ENCODE measurements around the gene KLHL8. TPM values are rescaled to one million over a fixed set of nuclear protein-coding genes. Genes with fewer than 3 reads are reported as not detected.
A peak's percentile ranks its signal among the peaks of the same experiment; 100 is the strongest.
"Not testable (repeated sequence)": the region's sequence is repeated elsewhere in the genome, so short reads cannot be mapped to it uniquely, and the experiment has no call there.

The KLHL8 gene
- total RNA-seq, 2 experiments from 2014 or later = 13.4 to 15.8 TPM

DNA sequence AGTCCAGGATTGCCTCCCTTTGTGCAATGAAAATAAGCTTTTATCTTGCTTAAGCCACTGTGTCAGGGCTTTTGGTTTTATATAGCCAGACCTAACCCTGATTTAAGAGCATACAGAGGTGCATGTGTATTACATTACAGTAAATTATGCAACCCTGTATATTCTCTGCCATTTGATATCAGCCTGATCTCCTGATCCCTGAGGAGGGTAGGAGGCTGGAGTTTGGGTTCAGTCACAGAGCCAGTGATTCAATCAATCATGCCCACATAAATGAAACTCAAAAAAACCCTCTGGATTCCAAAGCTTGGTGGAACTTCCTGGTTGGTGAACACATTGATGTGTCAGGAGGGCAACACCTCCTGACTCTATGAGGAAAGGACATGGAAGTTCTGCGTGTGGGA lies 7.3 kb upstream of the KLHL8 start:
- no peak for ATAC-seq
- POLR2A ChIA-PET = no interaction called here
- no peak overlapping the region for H3K27ac Mint-ChIP-seq
- H3K36me3 Mint-ChIP-seq (ENCODE audit: low read depth) = no peaks in the 10 kb centered on the region
- H3K4me3 Mint-ChIP-seq = no peak overlapping the region
- no peaks in the 10 kb centered on the region for H3K9me3 Mint-ChIP-seq (ENCODE audit: insufficient read depth)
- CTCF ChIA-PET = interaction anchor here (3.8 kb wide), 1 partner anchor 8 kb away, joined by 9 read pairs; no protein-coding TSS in a partner anchor
- DNase-seq = no peak
- no peaks in the 10 kb centered on the region for H3K4me1 Mint-ChIP-seq (ENCODE audit: low read depth)
- H3K27me3 Mint-ChIP-seq (ENCODE audit: low read depth) = peaks cover 10% of the 10 kb centered on the region

DNA sequence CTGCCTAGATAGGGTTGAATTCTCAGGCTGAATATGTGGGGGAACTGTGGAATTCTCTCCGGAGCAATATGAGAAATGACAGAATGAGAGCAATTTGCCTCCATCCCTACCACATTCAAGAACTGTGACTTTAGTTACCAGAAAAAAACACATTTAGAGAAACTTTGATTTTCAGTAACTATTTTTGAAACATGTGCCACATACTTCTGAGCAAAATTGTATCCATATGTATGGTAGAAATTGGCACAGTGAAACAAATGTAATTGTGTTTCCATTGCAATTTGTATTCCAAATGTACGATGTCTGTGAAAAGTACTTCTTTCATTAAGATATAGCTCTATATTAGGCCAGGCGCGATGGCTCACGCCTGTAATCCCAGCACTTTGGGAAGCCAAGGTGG lies 5.5 kb upstream of the KLHL8 start:
- ChIA-PET POLR2A (no interaction called here), CTCF (interaction anchor here (3.8 kb wide), 1 partner anchor 9 kb away, joined by 9 read pairs; no protein-coding TSS in a partner anchor)
- Mint-ChIP-seq H3K27me3 (ENCODE audit: low read depth) (peaks cover 11% of the 10 kb centered on the region), H3K36me3 (ENCODE audit: low read depth) (no peaks in the 10 kb centered on the region), H3K4me1 (ENCODE audit: low read depth) (no peaks in the 10 kb centered on the region), H3K27ac (no peak overlapping the region), H3K9me3 (ENCODE audit: insufficient read depth) (no peaks in the 10 kb centered on the region), H3K4me3 (no peak overlapping the region)
- DNase-seq (no peak), ATAC-seq (no peak)

DNA sequence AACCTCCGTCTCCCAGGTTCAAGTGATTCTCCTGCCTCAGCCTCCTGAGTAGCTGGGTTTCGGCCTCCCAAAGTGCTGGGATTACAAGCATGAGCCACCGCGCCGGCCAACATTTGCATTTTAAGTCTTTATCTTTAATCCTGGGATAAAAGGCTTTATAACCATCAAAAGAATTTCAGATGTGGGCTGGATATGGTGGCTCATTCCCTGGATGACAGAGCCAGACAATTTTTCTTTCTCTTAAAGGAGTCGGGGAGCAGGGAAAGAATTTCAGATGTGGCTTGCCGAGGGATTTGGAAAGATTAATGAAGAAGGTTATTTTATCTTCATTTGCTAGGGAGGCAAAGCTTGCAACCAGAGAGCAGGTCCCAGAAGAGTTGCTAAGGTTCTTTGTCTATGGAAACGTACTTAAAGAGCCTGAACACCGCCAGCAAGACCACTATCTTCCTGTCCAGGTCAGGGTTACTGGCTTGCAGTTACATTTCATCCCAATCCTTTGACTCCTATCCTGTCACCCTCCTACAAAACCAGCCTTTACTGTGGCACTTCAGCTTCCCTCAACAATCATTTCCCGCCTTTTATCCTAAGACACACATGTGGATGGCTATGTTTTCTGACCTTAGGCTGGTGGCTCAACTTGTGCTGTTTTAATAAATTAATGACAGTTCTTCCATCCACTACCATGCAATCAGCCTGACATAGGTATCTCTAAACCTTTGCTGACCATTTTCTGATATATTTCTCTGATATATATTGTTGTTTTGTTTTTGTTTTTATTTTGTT lies 3.9 kb upstream of the KLHL8 start:
- CTCF ChIA-PET = interaction anchor here (0.9 to 3.8 kb wide), 3 partner anchors 11 to 74 kb away, joined by 4 to 9 read pairs (median 6); no protein-coding TSS in a partner anchor
- ATAC-seq (no peak), DNase-seq (no peak)
- H3K27me3 Mint-ChIP-seq (ENCODE audit: low read depth) = peaks cover 9% of the 10 kb centered on the region
- peaks cover 1% of the 10 kb centered on the region for H3K36me3 Mint-ChIP-seq (ENCODE audit: low read depth)
- H3K9me3 Mint-ChIP-seq (ENCODE audit: insufficient read depth) = no peaks in the 10 kb centered on the region
- POLR2A ChIA-PET = no interaction called here
- H3K27ac Mint-ChIP-seq = no peak overlapping the region
- H3K4me3 Mint-ChIP-seq = no peak overlapping the region
- peaks cover 3% of the 10 kb centered on the region for H3K4me1 Mint-ChIP-seq (ENCODE audit: low read depth)

DNA sequence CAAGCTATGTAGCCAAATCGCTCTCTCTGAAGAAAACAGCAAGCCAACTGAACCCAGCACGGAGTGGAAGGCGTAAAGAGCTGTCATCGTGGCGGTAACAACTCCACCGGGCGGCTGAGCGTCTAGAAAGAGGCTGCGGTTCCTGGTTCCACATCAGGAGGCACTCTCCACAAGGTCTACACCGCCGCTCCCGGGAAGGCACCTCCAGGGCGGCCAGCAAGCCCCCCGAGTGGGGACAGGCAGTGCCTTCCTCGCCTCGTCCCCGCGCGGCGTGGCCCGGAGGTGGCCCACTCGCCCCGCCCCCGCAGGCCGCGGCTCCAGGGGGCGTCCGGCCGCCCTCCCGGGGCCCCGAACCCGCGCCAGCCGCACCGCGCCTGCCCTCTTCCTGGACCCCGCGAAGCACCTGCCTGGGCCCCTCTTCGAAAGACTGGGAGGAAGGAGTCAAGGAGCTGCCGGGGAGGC lies 755 bp downstream of the KLHL8 start:
- ChIA-PET CTCF (interaction anchor here (0.7 to 4.9 kb wide), 9 partner anchors 9 to 297 kb away, joined by 3 to 26 read pairs (median 5); partner anchors contain the start of gene AFF1), POLR2A (interaction anchor here (0.7 to 1.4 kb wide), 7 partner anchors 10 to 213 kb away, joined by 3 to 8 read pairs (median 3); no protein-coding TSS in a partner anchor)
- DNase-seq (peak; percentile 65), ATAC-seq (peak; percentile 56)
- peaks cover 4% of the 10 kb centered on the region for H3K36me3 Mint-ChIP-seq (ENCODE audit: low read depth)
- H3K27me3 Mint-ChIP-seq (ENCODE audit: low read depth) = peaks cover 9% of the 10 kb centered on the region
- peak overlapping the region; percentile 95 for H3K27ac Mint-ChIP-seq
- peaks cover 14% of the 10 kb centered on the region for H3K4me1 Mint-ChIP-seq (ENCODE audit: low read depth)
- H3K4me3 Mint-ChIP-seq = peak overlapping the region; percentile 94
- no peaks in the 10 kb centered on the region for H3K9me3 Mint-ChIP-seq (ENCODE audit: insufficient read depth)

DNA sequence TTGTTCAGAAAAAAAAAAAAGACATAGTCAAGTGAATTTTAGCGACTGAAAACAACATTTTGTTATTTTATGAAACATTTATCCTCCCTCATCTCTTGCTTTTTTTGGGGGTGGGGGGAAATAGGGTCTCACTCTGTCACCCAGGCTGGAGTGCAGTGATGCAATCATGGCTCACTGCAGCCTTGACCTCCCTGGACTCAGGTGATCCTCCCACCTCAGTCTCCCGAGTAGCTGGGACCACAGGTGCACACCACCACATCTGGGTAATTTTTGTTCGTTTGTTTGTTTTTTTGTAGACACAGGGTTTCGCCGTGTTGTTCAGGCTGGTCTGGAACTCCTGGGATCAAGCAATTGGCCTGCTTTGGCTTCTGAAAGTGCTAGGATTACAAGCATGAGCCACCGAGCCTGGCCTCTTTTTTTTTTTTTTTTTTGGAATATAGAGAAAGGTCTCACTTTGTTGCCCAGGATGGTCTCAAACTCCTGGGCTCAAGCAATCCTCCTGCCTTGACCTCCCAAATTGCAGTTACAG lies 3.1 kb downstream of the KLHL8 start:
- H3K36me3 Mint-ChIP-seq (ENCODE audit: low read depth); H3K4me3 Mint-ChIP-seq; ATAC-seq; H3K27ac Mint-ChIP-seq; H3K9me3 Mint-ChIP-seq (ENCODE audit: insufficient read depth); POLR2A ChIA-PET; DNase-seq; H3K27me3 Mint-ChIP-seq (ENCODE audit: low read depth): not testable (repeated sequence)
- H3K4me1 Mint-ChIP-seq (ENCODE audit: low read depth) = peaks cover 14% of the 10 kb centered on the region
- CTCF ChIA-PET = interaction anchor here (1.3 to 4.9 kb wide), 4 partner anchors 19 to 295 kb away, joined by 3 to 26 read pairs (median 9); no protein-coding TSS in a partner anchor

DNA sequence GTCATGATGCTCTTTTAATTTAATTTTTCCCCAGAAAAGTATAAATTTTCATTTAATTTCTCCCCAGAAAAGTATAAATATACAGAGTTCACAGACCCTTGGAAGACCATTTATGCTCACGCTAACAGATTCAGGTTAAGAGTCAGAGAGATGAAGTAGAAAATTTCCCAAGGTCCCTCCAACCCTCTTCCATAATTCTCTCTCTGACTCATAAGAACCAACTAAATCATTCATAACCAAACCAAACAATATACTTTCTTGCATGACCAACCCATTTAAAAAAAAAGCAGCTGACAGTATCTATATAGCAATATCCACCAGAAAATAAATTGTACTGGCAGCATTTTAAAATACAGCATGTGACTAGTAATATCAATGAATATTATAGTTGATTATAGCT lies 3.9 kb downstream of the KLHL8 start:
- DNase-seq (no peak), ATAC-seq (no peak)
- H3K27me3 Mint-ChIP-seq (ENCODE audit: low read depth) = no peaks in the 10 kb centered on the region
- H3K4me3 Mint-ChIP-seq = no peak overlapping the region
- H3K9me3 Mint-ChIP-seq (ENCODE audit: insufficient read depth) = no peaks in the 10 kb centered on the region
- ChIA-PET CTCF (interaction anchor here (1.3 to 1.5 kb wide), 2 partner anchors 18 to 66 kb away, joined by 3 to 4 read pairs; no protein-coding TSS in a partner anchor), POLR2A (no interaction called here)
- H3K27ac Mint-ChIP-seq = no peak overlapping the region
- H3K36me3 Mint-ChIP-seq (ENCODE audit: low read depth) = peaks cover 4% of the 10 kb centered on the region
- H3K4me1 Mint-ChIP-seq (ENCODE audit: low read depth) = peaks cover 14% of the 10 kb centered on the region

DNA sequence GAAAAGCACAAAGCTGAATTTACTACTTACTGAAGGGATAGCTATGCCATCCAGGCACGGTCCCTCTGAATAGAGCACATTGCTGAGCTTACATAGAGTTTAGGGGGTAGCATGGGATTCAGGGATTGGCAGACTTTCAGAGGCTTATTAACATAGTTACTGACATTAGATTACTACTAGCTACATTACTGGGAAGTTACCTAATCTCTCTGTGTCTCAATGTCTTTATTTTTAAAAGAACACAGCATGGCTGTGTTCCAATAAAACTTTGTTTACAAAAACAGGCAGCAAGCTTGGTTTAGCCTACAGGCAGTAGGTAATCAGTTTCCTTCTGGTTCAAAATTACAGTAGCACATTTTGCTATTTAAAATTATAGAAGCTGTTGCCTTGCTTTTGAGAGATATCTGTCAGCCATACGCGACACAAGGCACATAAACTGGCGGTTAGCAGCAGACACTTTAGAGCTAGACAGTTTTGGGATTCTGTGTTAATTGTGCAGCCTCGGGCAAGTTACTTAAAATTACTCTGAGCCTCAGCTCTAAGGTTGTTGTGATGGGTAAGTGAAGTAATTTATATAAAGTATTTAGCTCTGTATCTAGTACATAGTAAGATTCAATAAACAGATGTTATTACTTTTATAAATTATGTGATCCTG lies 6.9 kb downstream of the KLHL8 start:
- H3K36me3 Mint-ChIP-seq (ENCODE audit: low read depth) = no peaks in the 10 kb centered on the region
- no peak for DNase-seq
- ChIA-PET CTCF (interaction anchor here (1.1 to 1.5 kb wide), 3 partner anchors 10 to 284 kb away, joined by 3 to 6 read pairs (median 4); no protein-coding TSS in a partner anchor), POLR2A (interaction anchor here (0.6 to 0.7 kb wide), 2 partner anchors 32 to 205 kb away, joined by 3 read pairs; no protein-coding TSS in a partner anchor)
- no peak overlapping the region for H3K4me3 Mint-ChIP-seq
- no peaks in the 10 kb centered on the region for H3K9me3 Mint-ChIP-seq (ENCODE audit: insufficient read depth)
- ATAC-seq = no peak
- H3K27ac Mint-ChIP-seq = no peak overlapping the region
- H3K4me1 Mint-ChIP-seq (ENCODE audit: low read depth) = peaks cover 18% of the 10 kb centered on the region
- no peaks in the 10 kb centered on the region for H3K27me3 Mint-ChIP-seq (ENCODE audit: low read depth)

DNA sequence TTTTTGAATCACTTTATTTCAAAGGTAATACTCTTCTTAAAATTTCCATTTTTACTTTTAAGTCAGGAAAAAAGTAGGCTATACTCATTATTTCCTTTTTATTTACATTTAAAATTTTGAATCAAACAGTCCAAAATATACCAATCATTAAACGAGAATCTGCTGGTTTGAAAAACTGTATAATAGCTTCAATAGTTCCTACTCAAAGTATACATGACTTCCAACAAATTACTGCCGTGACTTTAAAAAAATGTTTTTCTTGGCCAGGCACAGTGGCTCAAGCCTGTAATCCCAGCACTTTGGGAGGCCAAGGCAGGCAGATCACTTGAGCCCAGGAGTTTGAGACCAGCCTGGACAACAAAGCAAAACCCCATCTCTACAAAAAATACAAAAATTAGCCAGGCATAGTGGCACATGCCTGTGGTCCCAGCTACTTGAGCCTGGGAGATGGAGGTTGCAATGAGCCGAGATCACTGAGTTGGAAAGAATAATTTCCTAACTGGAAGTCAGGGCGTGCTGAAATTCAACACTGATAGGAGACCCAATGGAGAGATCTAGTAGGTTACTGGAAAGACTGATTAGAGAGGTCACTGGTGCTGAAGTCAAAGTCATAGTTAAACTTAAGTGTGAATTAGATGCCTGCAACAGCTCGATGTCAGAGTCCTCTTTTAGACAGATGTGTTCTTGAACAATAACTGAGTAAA lies 9.0 kb downstream of the KLHL8 start:
- CTCF ChIA-PET = interaction anchor here (0.7 to 2.6 kb wide), 2 partner anchors 8 to 693 kb away, joined by 3 to 13 read pairs; partner anchors contain the start of gene KLHL8

DNA sequence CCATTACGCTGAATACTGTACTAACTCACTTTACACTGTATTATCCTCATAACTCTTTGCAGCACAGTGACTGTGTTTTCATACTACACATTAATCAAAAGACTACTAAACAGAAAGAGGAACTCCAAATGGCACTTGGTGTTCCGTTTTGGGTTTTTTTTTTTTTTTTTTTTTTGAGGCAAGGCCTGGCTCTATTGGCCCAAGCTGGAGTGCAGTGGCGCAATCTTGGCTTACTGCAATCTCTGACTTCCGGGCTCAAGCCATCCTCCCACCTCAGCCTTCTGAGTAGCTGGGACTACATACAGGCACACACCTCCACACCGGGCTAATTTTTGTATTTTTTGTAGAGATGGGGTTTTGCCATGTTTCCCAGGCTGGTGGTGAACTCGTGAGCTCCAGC lies 10.7 kb downstream of the KLHL8 start:
- ChIA-PET CTCF (interaction anchor here (0.9 to 2.6 kb wide), 3 partner anchors 10 to 59 kb away, joined by 3 to 13 read pairs (median 3); partner anchors contain the start of gene KLHL8), POLR2A (interaction anchor here (2.9 kb wide), 1 partner anchor 10 kb away, joined by 8 read pairs; the partner anchor contains the start of gene KLHL8)
- Mint-ChIP-seq H3K27me3 (ENCODE audit: low read depth) (no peaks in the 10 kb centered on the region), H3K4me3 (peak overlapping the region; percentile 42), H3K27ac (peak overlapping the region; percentile 46), H3K9me3 (ENCODE audit: insufficient read depth) (no peaks in the 10 kb centered on the region), H3K4me1 (ENCODE audit: low read depth) (peaks cover 13% of the 10 kb centered on the region), H3K36me3 (ENCODE audit: low read depth) (peaks cover 13% of the 10 kb centered on the region)
- peak; percentile 52 for DNase-seq
- peak; percentile 78 for ATAC-seq

More for the DNA sequence above, 9.0 kb downstream of the KLHL8 start:
- Mint-ChIP-seq H3K36me3 (ENCODE audit: low read depth) (peaks cover 13% of the 10 kb centered on the region), H3K27me3 (ENCODE audit: low read depth) (no peaks in the 10 kb centered on the region), H3K4me1 (ENCODE audit: low read depth) (peaks cover 13% of the 10 kb centered on the region), H3K27ac (no peak overlapping the region), H3K9me3 (ENCODE audit: insufficient read depth) (no peaks in the 10 kb centered on the region), H3K4me3 (no peak overlapping the region)
- POLR2A ChIA-PET = interaction anchor here (2.9 kb wide), 1 partner anchor 9 kb away, joined by 8 read pairs; the partner anchor contains the start of gene KLHL8
- DNase-seq (no peak), ATAC-seq (no peak)

DNA sequence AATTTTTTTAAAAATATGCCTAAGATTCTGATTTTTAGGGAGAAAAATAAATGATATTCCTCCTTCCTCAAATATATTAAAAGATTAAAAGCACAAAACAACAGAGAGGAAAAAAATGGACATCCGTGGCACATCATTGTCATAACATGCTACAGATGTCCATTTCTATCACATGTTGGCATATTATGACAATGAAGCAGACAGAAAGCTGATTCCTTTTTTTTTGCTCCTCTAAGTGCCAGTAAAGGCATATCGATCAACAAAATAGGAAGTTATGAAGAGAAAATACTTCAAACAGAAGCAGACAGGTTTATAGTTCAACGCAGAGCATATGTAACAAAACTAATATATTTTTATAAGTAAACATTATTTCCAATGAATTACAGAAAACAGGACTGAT lies 11.2 kb downstream of the KLHL8 start:
- DNase-seq (no peak), ATAC-seq (no peak)
- POLR2A ChIA-PET = interaction anchor here (2.9 kb wide), 1 partner anchor 11 kb away, joined by 8 read pairs; the partner anchor contains the start of gene KLHL8
- H3K4me3 Mint-ChIP-seq = no peak overlapping the region
- H3K27ac Mint-ChIP-seq = no peak overlapping the region
- peaks cover 18% of the 10 kb centered on the region for H3K36me3 Mint-ChIP-seq (ENCODE audit: low read depth)
- H3K9me3 Mint-ChIP-seq (ENCODE audit: insufficient read depth) = no peaks in the 10 kb centered on the region
- H3K27me3 Mint-ChIP-seq (ENCODE audit: low read depth) = no peaks in the 10 kb centered on the region
- CTCF ChIA-PET = interaction anchor here (0.9 to 2.6 kb wide), 3 partner anchors 11 to 59 kb away, joined by 3 to 13 read pairs (median 3); partner anchors contain the start of gene KLHL8
- peaks cover 13% of the 10 kb centered on the region for H3K4me1 Mint-ChIP-seq (ENCODE audit: low read depth)

DNA sequence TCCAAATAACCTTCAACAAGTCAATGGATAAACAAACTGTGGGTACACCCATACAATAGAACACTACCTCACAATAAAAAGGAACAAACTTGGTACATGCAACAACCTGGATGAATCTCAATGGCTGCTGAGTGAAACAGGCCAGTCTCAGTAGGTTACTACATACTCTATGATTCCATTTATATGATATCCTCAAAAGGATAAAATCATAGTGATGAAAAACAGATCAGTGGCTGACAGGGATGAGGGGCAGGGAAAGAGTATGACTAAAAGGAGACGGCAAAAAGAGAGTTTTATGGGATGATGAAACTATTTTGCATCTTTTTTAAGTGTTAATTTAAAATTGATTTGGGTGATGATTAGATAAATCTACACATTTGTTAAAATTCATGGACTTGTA lies 15.9 kb downstream of the KLHL8 start:
- peaks cover 4% of the 10 kb centered on the region for H3K4me1 Mint-ChIP-seq (ENCODE audit: low read depth)
- ATAC-seq (no peak), DNase-seq (no peak)
- ChIA-PET CTCF (no interaction called here), POLR2A (no interaction called here)
- no peaks in the 10 kb centered on the region for H3K27me3 Mint-ChIP-seq (ENCODE audit: low read depth)
- H3K9me3 Mint-ChIP-seq (ENCODE audit: insufficient read depth) = peaks cover 15% of the 10 kb centered on the region
- no peak overlapping the region for H3K4me3 Mint-ChIP-seq
- H3K36me3 Mint-ChIP-seq (ENCODE audit: low read depth) = peaks cover 35% of the 10 kb centered on the region
- H3K27ac Mint-ChIP-seq = no peak overlapping the region
